ENCODE measurements around the gene TNNT3.

- TF ChIP-seq POLR2A (IDR thresholded peaks at IDR 0.05) (no peak), POLR2AphosphoS5 (IDR thresholded peaks at IDR 0.05) (no peak)
- TF ChIP-seq, protein P1, sequence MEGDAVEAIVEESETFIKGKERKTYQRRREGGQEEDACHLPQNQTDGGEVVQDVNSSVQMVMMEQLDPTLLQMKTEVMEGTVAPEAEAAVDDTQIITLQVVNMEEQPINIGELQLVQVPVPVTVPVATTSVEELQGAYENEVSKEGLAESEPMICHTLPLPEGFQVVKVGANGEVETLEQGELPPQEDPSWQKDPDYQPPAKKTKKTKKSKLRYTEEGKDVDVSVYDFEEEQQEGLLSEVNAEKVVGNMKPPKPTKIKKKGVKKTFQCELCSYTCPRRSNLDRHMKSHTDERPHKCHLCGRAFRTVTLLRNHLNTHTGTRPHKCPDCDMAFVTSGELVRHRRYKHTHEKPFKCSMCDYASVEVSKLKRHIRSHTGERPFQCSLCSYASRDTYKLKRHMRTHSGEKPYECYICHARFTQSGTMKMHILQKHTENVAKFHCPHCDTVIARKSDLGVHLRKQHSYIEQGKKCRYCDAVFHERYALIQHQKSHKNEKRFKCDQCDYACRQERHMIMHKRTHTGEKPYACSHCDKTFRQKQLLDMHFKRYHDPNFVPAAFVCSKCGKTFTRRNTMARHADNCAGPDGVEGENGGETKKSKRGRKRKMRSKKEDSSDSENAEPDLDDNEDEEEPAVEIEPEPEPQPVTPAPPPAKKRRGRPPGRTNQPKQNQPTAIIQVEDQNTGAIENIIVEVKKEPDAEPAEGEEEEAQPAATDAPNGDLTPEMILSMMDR (IDR thresholded peaks at IDR 0.05 in 8 of 11, conservative IDR thresholded peaks at IDR 0.05 in 3 of 11) = no peak
Observed at GRCh38 chr11:1888811-1889210, 30.7 kb upstream of the TNNT3 start.
